H1 (cell line): ENCODE measurements around the gene REXO5. TPM values are rescaled to one million over a fixed set of nuclear protein-coding genes. Genes with fewer than 3 reads are reported as not detected.
A peak's percentile ranks its signal among the peaks of the same experiment; 100 is the strongest.

Experiments used
- CTCF ChIA-PET: fragments of 300-600 bp; sonication (Branson Sonifier 250); formaldehyde crosslinking; loops from one replicate; lab custom pipeline; 2021; ENCODE audit not compliant: partially characterized antibody; lab: Charles Lee
- POLR2A ChIA-PET: fragments of 300-600 bp; sonication (Branson Sonifier 250); formaldehyde crosslinking; loops from one replicate; lab custom pipeline; 2021; ENCODE audit warnings: inconsistent platforms; ENCODE audit not compliant: partially characterized antibody; lab: Charles Lee
- DNase-seq, 2 experiments: peaks; one replicate each; pipeline versions ENCODE4 v3.0.0 to v3.0.0-alpha.2; 2010 to 2022; ENCODE audit warnings: low spot score in 2 of 2, low read depth in 1 of 2, mixed read lengths in 1 of 2
- FAIRE-seq: peaks from 2 replicates; lab custom pipeline; 2011; peaks lifted over from hg19 to GRCh38; lab: Jason Lieb, UNC
- H2AFZ ChIP-seq: 2 replicates; pipeline ENCODE4 v1.8.1; 2012; ENCODE audit warnings: low read length, inconsistent platforms
- H2AK5ac ChIP-seq: 2 replicates; pipeline ENCODE4 v1.6.1; 2013; ENCODE audit warnings: low read depth, low read length
- H2BK120ac ChIP-seq: replicated peaks from 2 replicates; pipeline ENCODE3; 2013; ENCODE audit warnings: low read depth, low read length, inconsistent platforms
- H2BK12ac ChIP-seq: 2 replicates; pipeline ENCODE4 v1.6.1; 2013; ENCODE audit warnings: low read depth, low read length
- H2BK15ac ChIP-seq: 2 replicates; pipeline ENCODE4 v1.6.1; 2013; ENCODE audit warnings: low read length
- H2BK20ac ChIP-seq: 2 replicates; pipeline ENCODE4 v1.6.1; 2013; ENCODE audit warnings: low read length
- H2BK5ac ChIP-seq: 2 replicates; pipeline ENCODE4 v1.6.1; 2013; ENCODE audit warnings: low read depth, low read length
- H3K14ac ChIP-seq: 2 replicates; pipeline ENCODE4 v1.6.1; 2013; ENCODE audit warnings: inconsistent platforms; ENCODE audit not compliant: insufficient read length
- H3K18ac ChIP-seq: 2 replicates; pipeline ENCODE4 v1.6.1; 2013; ENCODE audit warnings: low read length; ENCODE audit errors: extremely low read depth
- H3K23ac ChIP-seq: 2 replicates; pipeline ENCODE4 v1.6.1; 2013; ENCODE audit warnings: inconsistent platforms; ENCODE audit not compliant: insufficient read length
- H3K23me2 ChIP-seq: 2 replicates; pipeline ENCODE4 v1.6.1; 2013; ENCODE audit warnings: low read depth, low read length
- H3K27ac ChIP-seq: 2 replicates; pipeline ENCODE4 v1.6.1; 2011; ENCODE audit warnings: low read depth, low read length, inconsistent platforms
- H3K27me3 ChIP-seq, 4 experiments: replicated peaks in 1 of 4; 1 replicate in 1 of 4; 2 replicates in 3 of 4; pipeline versions ENCODE4 v1.6.1 to v1.8.1; 2011 to 2013; ENCODE audit warnings: low read length in 3 of 4, mild to moderate bottlenecking in 3 of 4, inconsistent platforms in 2 of 4, mixed read lengths in 2 of 4, moderate library complexity in 1 of 4; ENCODE audit not compliant: control insufficient read depth in 3 of 4, insufficient read depth in 3 of 4; ENCODE audit errors: extremely low read depth in 1 of 4
- H3K36me3 ChIP-seq, 4 experiments: 2 replicates each; pipeline versions ENCODE4 v1.6.1 to v1.8.1; 2011 to 2013; ENCODE audit warnings: mild to moderate bottlenecking in 4 of 4, low read length in 3 of 4, moderate library complexity in 2 of 4, control low read depth in 1 of 4, inconsistent platforms in 1 of 4; ENCODE audit not compliant: insufficient read depth in 4 of 4, control insufficient read depth in 2 of 4
- H3K4ac ChIP-seq: replicated peaks from 2 replicates; pipeline ENCODE3; 2013; ENCODE audit warnings: low read length, low read depth, mixed read lengths, inconsistent platforms; ENCODE audit not compliant: insufficient read length
- H3K4me1 ChIP-seq, 4 experiments: replicated peaks in 1 of 4; 1 replicate in 1 of 4; 2 replicates in 3 of 4; pipeline versions ENCODE4 v1.6.1 to v1.8.1; 2011 to 2013; ENCODE audit warnings: low read length in 3 of 4, inconsistent platforms in 2 of 4, mixed read lengths in 1 of 4; ENCODE audit not compliant: insufficient read depth in 4 of 4, control insufficient read depth in 3 of 4
- H3K4me2 ChIP-seq, 2 experiments: 2 replicates each; pipeline versions ENCODE4 v1.6.1 to v1.8.1; 2011 to 2013; ENCODE audit warnings: low read depth in 2 of 2, low read length in 2 of 2, control low read depth in 1 of 2, inconsistent platforms in 1 of 2, mild to moderate bottlenecking in 1 of 2; ENCODE audit not compliant: insufficient read depth in 1 of 2
- H3K4me3 ChIP-seq, 4 experiments: fragments of 200-600, 300-600 bp in 1 of 4; sonication (generic), shearing (Covaris generic), sonication (Bioruptor Twin) in 1 of 4; 2 replicates each; pipeline versions ENCODE4 v1.5.1 to v1.8.1; 2011 to 2016; ENCODE audit warnings: low read length in 4 of 4, low read depth in 3 of 4, control low read depth in 2 of 4, inconsistent platforms in 2 of 4, mild to moderate bottlenecking in 2 of 4, mixed read lengths in 1 of 4, moderate library complexity in 1 of 4; ENCODE audit not compliant: insufficient read depth in 2 of 4; ENCODE audit errors: extremely low read depth in 1 of 4
- H3K56ac ChIP-seq: replicated peaks from 2 replicates; pipeline ENCODE3; 2013; ENCODE audit warnings: low read depth, mild to moderate bottlenecking, mixed read lengths, low read length, inconsistent platforms; ENCODE audit not compliant: insufficient read length
- H3K79me1 ChIP-seq: 2 replicates; pipeline ENCODE4 v1.6.1; 2013; ENCODE audit warnings: low read depth, low read length, control low read depth
- H3K79me2 ChIP-seq, 2 experiments: 2 replicates each; pipeline versions ENCODE4 v1.6.1 to v1.8.1; 2012 to 2013; ENCODE audit warnings: low read length in 2 of 2, mild to moderate bottlenecking in 2 of 2, inconsistent platforms in 1 of 2; ENCODE audit not compliant: insufficient read depth in 2 of 2, control insufficient read depth in 1 of 2
- H3K9ac ChIP-seq, 4 experiments: replicated peaks in 1 of 4; 1 replicate in 1 of 4; 2 replicates in 3 of 4; pipeline versions ENCODE4 v1.6.1 to v1.8.1; 2011 to 2013; ENCODE audit warnings: low read depth in 3 of 4, low read length in 3 of 4, control low read depth in 2 of 4, mild to moderate bottlenecking in 2 of 4, moderate library complexity in 2 of 4, inconsistent platforms in 1 of 4; ENCODE audit errors: extremely low read depth in 1 of 4
- H3K9me3 ChIP-seq, 2 experiments: 2 replicates each; pipeline versions ENCODE4 v1.6.1 to v1.8.1; 2012 to 2013; ENCODE audit warnings: mild to moderate bottlenecking in 2 of 2, moderate library complexity in 2 of 2, control low read depth in 1 of 2, inconsistent platforms in 1 of 2, low read depth in 1 of 2, low read length in 1 of 2, mixed read lengths in 1 of 2; ENCODE audit not compliant: insufficient read depth in 2 of 2
- H4K20me1 ChIP-seq, 2 experiments: replicated peaks in 1 of 2; 2 replicates each; pipeline versions ENCODE3 to v1.8.1; 2011 to 2013; ENCODE audit warnings: inconsistent platforms in 2 of 2, low read length in 2 of 2, mild to moderate bottlenecking in 1 of 2; ENCODE audit not compliant: insufficient read depth in 2 of 2, control insufficient read depth in 1 of 2
- H4K5ac ChIP-seq: 2 replicates; pipeline ENCODE4 v1.6.1; 2013; ENCODE audit warnings: low read length, low read depth, mixed read lengths, inconsistent platforms; ENCODE audit not compliant: insufficient read length
- H4K8ac ChIP-seq: 2 replicates; pipeline ENCODE4 v1.8.0; 2013; ENCODE audit warnings: mild to moderate bottlenecking, moderate library complexity, low read length, inconsistent platforms; ENCODE audit not compliant: insufficient read depth; ENCODE audit errors: extremely low read depth
- H4K91ac ChIP-seq: replicated peaks from 2 replicates; pipeline ENCODE3; 2013; ENCODE audit warnings: low read length, mixed read lengths, inconsistent platforms; ENCODE audit not compliant: insufficient read length
- CBX5 ChIP-seq: fragments of 300-800, 300-1000 bp; sonication (generic); IDR thresholded peaks from 2 replicates; pipeline ENCODE4 v1.7.1; 2016; ENCODE audit warnings: antibody characterized with exemption, low read length, low read depth
- GABPA ChIP-seq: IDR thresholded peaks from 2 replicates; pipeline ENCODE4 v1.6.1; 2011; ENCODE audit warnings: mild to moderate bottlenecking, low read length, moderate library complexity, borderline replicate concordance; ENCODE audit not compliant: insufficient read depth
- KDM1A ChIP-seq: fragments of 200-600, 300-600 bp; sonication (generic); IDR thresholded peaks from 2 replicates; pipeline ENCODE4 v1.7.1; 2016; ENCODE audit warnings: mild to moderate bottlenecking, low read length, borderline replicate concordance
- NANOG ChIP-seq: IDR thresholded peaks from 2 replicates; pipeline ENCODE4 v1.6.1; 2011; ENCODE audit warnings: low read length, low read depth, mild to moderate bottlenecking, inconsistent platforms; ENCODE audit not compliant: insufficient read depth, poor library complexity, severe bottlenecking
- NRF1 ChIP-seq: IDR thresholded peaks from 2 replicates; pipeline ENCODE4 v1.6.1; 2011; ENCODE audit warnings: mild to moderate bottlenecking, low read depth, low read length, improper control_type of control experiment
- RNF2 ChIP-seq: fragments of 200-900, 300-1000 bp; sonication (generic); IDR thresholded peaks from 2 replicates; pipeline ENCODE4 v1.7.1; 2016; ENCODE audit warnings: borderline replicate concordance, low read depth, mild to moderate bottlenecking, antibody characterized with exemption, low read length; ENCODE audit not compliant: poor library complexity, severe bottlenecking; ENCODE audit errors: missing control alignments
- RXRA ChIP-seq: IDR thresholded peaks from 2 replicates; pipeline ENCODE4 v1.6.1; 2011; ENCODE audit warnings: low read depth, mild to moderate bottlenecking, low read length, moderate library complexity; ENCODE audit not compliant: insufficient read depth
- SAP30 ChIP-seq: fragments of 300-600 bp; sonication (generic); IDR thresholded peaks from 2 replicates; pipeline ENCODE4 v1.7.1; 2012; ENCODE audit warnings: low read length, moderate library complexity, mild to moderate bottlenecking, inconsistent platforms; ENCODE audit not compliant: insufficient read depth, insufficient replicate concordance
- SIRT6 ChIP-seq: IDR thresholded peaks from one replicate; pipeline ENCODE4 v1.7.1; 2012; ENCODE audit warnings: low read length, inconsistent platforms
- SP1 ChIP-seq: IDR thresholded peaks from 2 replicates; pipeline ENCODE4 v1.6.1; 2011; ENCODE audit warnings: low read depth, low read length
- SP2 ChIP-seq: IDR thresholded peaks from 2 replicates; pipeline ENCODE4 v1.6.1; 2012; ENCODE audit warnings: mild to moderate bottlenecking, low read length, inconsistent platforms
- SRF ChIP-seq: IDR thresholded peaks from 2 replicates; pipeline ENCODE4 v1.6.1; 2011; ENCODE audit warnings: mild to moderate bottlenecking, low read depth, low read length, moderate library complexity
- USF2 ChIP-seq: IDR thresholded peaks from 2 replicates; pipeline ENCODE4 v1.6.1; 2011; ENCODE audit warnings: low read length, improper control_type of control experiment
- WGBS, 2 experiments: shearing (Covaris generic) in 1 of 2; methylation state at CpG; one replicate each; pipeline versions ENCODE4 v1.1.6 to v1.1.7; 2013 to 2015; ENCODE audit warnings: low lambda C conversion rate in 2 of 2, mixed read lengths in 2 of 2, inconsistent platforms in 1 of 2, low coverage in 1 of 2, missing lambda C conversion rate in 1 of 2; ENCODE audit not compliant: insufficient replicate concordance in 2 of 2, insufficient coverage in 1 of 2, insufficient read length in 1 of 2; ENCODE audit errors: extremely low coverage in 1 of 2, missing lambda C conversion rate in 1 of 2; 5-methylcytosine and 5-hydroxymethylcytosine counted together
- polyA plus RNA-seq, 7 experiments: library from polyadenylated mRNA; depleted of rRNA in 3 of 7; stranded (reverse) in 5 of 7; unstranded in 2 of 7; fragments of >200 nt in 5 of 7; fragments of 200-250 nt in 2 of 7; gene quantifications; 1 replicate in 5 of 7; 2 replicates in 1 of 7; 4 replicates in 1 of 7; pipeline versions ENCODE4 v1.2.1 to v1.2.3, GENCODE V29; 2011 to 2013; ENCODE audit warnings: missing spikeins in 2 of 7, mixed read lengths in 2 of 7
- total RNA-seq: library from RNA; stranded (reverse); fragmentation: NEBNext Ultra II Directional; extraction: Animal tissue kit (Norgen Biotek cat#: 25700); gene quantifications from 2 replicates; pipeline ENCODE4 v1.2.1, GENCODE V29; 2021

The REXO5 gene
- total and polyA plus RNA-seq, 2 of the 8 experiments (the other 6 are each of a cell fraction or from before 2014, with no cell fraction given), result 2.4 to 8.9 TPM

GRCh38 chr16:20859699-20860098 lies 53.4 kb downstream of the REXO5 start:
- Histone ChIP-seq H3K79me1 (peaks cover 4% of the 10 kb centered on the region; the same call in 1 of the 2 replicates), H2AK5ac (no peak overlapping the region), H3K23ac (no peak overlapping the region), H4K20me1 (peaks cover 0 to 1% of the 10 kb centered on the region in 2 experiments), H3K27ac (no peak overlapping the region; the same call in 1 of the 2 replicates), H3K23me2 (no peaks in the 10 kb centered on the region), H2BK20ac (no peak overlapping the region), H2BK15ac (no peak overlapping the region), H3K4ac (no peak overlapping the region), H3K4me1 (peaks cover 0 to 6% (median 3%) of the 10 kb centered on the region in 4 experiments; a peak in 3 of 7 replicates), H4K91ac (peak overlapping the region; percentile 1), H3K79me2 (peaks cover 2 to 24% of the 10 kb centered on the region in 2 experiments; a peak in 2 of 4 replicates), H2BK120ac (no peak overlapping the region), H2BK12ac (no peak overlapping the region), H4K8ac (no peak overlapping the region; the same call in 1 of the 2 replicates), H3K4me3 (no peak overlapping the region), H3K4me2 (no peak overlapping the region), H3K9me3 (no peaks in the 10 kb centered on the region), H3K9ac (no peak overlapping the region), H3K14ac (no peak overlapping the region), H3K27me3 (no peaks in the 10 kb centered on the region), H3K36me3 (peaks cover 0 to 13% (median 2%) of the 10 kb centered on the region in 4 experiments; a peak in 5 of 8 replicates), H2AFZ (no peak overlapping the region), H3K18ac (no peak overlapping the region), H4K5ac (no peak overlapping the region), H2BK5ac (peak overlapping the region; percentile 75)
- DNase-seq, result no peak
- 85% methylated on average over 4 of the region's 4 CpGs; no CpG with 5 or more reads in 1 of the 2 experiments for WGBS, 2 experiments
- FAIRE-seq, result no peak
- CTCF ChIA-PET, result no interaction called here
- TF ChIP-seq NRF1, result no peak
- TF ChIP-seq RXRA, result no peak
- no peak for TF ChIP-seq RNF2
- no peak for TF ChIP-seq USF2
- no peak for TF ChIP-seq SP2
- TF ChIP-seq SP1, result no peak
- no peak for TF ChIP-seq GABPA
- no peak for TF ChIP-seq KDM1A
- TF ChIP-seq SRF, result no peak
- TF ChIP-seq SAP30, result no peak
- no peak for TF ChIP-seq SIRT6
- TF ChIP-seq CBX5, result no peak
- TF ChIP-seq NANOG, result no peak
- TF ChIP-seq, all 59 proteins: peak for 0
- POLR2A ChIA-PET, result no interaction called here
- H3K56ac ChIP-seq, result no peak overlapping the region
